CD4-positive, alpha-beta T cell treated with Interleukin-10 for 1 hour (primary cell): ENCODE measurements around the gene ABCC3.
A peak's percentile ranks its signal among the peaks of the same experiment; 100 is the strongest.
"Not testable (repeated sequence)": the region's sequence is repeated elsewhere in the genome, so short reads cannot be mapped to it uniquely, and the experiment has no call there.

ENCODE experiments used
- DNase-seq: peaks from one replicate; pipeline ENCODE4 v3.0.0-alpha.2; 2020

Gene ABCC3

DNA sequence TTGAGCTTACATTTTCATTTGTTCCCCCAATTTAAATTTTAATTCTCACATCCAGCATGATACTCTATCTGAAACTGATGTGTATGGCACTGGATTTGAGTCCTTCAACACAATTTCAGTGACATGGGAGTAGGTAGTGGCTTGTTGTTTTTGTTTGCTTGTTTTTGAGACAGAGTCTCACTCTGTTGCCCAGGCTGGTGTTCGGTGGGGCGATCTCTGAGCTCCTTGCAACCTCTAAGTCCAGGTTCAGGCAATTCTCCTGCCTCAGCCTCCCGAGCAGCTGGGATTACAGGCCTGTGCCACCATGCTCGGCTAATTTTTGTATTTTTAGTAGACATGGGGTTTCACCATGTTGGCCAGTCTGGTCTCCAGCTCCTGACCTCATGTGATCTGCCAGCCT is 74.4 kb downstream of the ABCC3 start:
- DNase-seq, result not testable (repeated sequence)

GRCh38 chr17:50710025-50710424 is 75.3 kb downstream of the ABCC3 start:
- DNase-seq, result no peak

- DNase-seq, result no peak
Observed at GRCh38 chr17:50710650-50711049, 76.0 kb downstream of the ABCC3 start.

GRCh38 chr17:50712641-50713040 is 78.0 kb downstream of the ABCC3 start:
- DNase-seq, result no peak

GRCh38 chr17:50715471-50715870 is 80.8 kb downstream of the ABCC3 start:
- DNase-seq, result no peak

DNA sequence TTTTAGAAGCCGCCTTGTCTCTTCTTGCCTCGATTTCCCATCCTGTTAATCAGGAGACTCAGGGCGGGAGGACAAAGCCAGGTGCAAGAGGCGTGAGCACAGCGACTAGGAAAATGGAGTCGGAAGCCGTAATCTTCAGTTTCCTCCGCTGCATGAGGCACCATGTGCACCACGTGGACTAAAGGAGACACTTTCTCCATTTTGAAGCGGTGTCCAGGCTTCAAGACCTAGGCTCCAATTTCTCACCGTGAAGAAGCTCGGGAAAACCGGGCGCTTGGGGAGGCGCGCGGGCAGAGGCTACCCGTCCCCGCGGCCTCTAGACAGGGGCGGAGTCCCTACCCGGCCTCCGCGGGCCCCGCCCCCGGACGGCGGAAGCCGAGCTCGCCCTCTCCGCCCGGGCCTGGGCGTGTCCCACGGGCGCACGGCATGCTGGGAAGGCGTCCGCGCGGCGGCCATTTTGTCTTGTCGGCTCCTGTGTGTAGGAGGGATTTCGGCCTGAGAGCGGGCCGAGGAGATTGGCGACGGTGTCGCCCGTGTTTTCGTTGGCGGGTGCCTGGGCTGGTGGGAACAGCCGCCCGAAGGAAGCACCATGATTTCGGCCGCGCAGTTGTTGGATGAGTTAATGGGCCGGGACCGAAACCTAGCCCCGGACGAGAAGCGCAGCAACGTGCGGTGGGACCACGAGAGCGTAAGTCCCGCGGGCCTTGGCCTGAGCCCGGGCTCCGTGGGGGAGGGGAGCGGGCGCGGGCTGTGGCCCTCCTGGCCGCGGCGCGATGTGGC is 84.7 kb downstream of the ABCC3 start, which contains the start of gene LUC7L3:
TSS of gene LUC7L3 (plus strand) at position 460 of the 780 bp plus-strand sequence. CDS start at position 590, 130 bp downstream.
- peak; percentile 93 for DNase-seq

DNA sequence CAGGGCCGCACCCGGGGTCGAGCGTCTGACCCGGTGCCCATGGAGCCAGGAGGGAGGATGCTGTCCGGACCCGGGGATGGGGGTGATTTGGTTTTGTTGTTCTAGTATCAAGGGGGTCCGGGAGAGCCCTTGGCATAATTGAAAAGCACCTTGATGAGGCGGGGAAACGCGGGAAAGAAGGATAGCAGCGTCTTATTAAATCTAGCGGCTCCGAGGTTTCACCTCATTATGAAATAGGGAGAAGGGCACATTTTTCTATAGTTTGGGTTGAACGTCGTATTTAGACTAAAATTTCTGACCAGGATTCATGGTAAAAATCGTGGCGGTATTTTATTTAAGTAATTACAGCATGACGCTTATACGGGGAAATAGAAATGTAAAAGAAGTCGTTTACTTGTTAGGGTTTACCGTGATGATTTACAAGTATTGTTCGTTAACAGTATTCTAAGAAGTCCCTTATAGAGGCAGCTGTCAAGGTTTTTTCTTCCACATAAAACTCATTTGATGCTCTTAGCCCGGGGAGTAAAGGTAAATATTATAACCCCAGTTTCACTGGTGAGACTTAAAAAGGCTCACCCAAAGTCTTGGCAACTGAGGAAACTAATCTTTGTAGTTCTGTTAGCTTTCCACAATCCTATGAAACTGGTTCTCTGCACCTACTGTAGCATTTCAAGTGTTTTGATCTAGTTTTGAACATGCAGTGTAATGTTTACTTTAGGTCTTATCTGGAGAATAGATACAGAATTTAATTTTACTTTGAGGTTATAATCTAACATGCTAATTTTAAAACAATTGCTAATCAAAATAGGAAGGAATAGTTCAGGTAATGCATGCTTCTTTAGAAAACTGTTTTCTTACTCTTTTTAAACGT is 85.5 kb downstream of the ABCC3 start:
- no peak for DNase-seq

GRCh38 chr17:50721194-50722010 is 86.7 kb downstream of the ABCC3 start:
- DNase-seq, result peak; percentile 40

- DNase-seq, result no peak
Observed at GRCh38 chr17:50722746-50723145, 88.1 kb downstream of the ABCC3 start.

DNA sequence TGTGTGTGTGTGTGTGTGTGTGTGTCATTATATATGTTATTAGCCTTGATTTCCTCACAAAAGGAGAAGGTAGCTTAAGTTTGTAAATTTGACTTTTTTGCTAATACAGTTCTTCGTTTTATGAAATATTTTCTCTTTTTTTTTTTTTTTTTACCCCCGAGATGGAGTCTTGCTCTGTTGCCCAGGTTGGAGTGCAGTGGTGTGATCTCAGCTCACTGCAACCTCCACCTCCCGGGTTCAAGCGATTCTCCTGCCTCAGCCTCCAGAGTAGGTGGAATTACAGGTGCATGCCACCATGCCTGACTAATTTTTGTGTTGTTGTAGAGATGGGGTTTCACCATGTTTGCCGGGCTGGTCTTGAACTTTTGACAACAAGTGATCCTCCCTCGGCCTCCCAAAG is 89.9 kb downstream of the ABCC3 start:
- DNase-seq, result not testable (repeated sequence)

- no peak for DNase-seq
Observed at GRCh38 chr17:50725769-50726655, 91.3 kb downstream of the ABCC3 start.

DNA sequence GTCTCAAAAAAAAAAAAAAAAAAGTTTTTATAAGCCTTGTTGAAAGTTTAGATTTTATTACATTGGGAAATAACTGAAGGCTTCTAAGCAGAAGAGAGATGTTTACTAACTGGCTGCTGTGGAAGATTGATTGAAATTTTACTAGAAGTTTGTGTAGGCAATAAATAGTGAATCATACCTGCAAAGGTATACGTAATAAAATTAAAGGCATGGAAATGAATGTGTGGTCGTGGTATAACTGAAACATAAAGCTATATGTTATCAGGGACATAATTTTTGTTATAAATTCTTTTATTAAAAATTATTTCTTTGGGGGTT is 93.4 kb downstream of the ABCC3 start:
- DNase-seq, result no peak

GRCh38 chr17:50728881-50729765 is 94.4 kb downstream of the ABCC3 start:
- no peak for DNase-seq

DNA sequence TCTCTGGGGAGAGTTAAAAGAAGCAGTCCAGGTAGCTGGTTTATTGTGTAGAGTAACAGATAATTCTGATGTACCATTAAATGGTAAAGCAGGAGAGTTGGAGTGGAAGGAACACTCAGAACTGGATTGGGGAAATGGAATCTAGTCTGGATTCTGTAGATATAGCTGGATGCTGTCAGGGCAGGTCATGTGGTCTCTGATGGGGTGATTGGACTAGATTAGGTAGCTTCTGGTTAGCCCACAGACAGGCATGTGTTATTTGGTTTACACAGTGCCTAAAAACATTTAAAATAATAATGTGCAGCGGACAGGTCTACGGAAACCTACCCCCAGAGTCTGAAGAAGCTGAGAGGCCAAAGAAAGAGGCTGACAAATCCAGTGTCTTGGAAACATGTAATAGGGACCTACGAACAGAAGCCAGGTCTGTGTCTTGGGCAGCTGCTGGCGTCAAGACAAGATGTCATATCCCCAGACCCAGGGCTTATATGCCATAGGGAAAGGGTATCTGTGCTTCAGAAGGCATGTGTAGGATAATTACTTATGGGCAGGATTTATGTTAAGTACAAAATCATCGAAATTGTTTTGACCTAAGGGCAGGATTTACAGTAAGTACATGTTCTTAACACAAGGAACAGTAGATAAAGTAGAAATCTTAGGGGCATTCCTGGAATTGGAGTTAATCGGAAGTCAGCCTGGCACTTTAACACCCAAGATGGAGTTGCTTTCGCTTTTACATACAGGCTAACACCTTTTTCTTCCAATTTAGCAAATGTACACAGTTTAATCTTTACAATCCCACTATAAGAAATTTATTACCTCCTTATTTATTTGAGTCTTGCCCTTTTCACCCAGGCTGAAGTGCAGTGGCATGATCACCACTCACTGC is 97.1 kb downstream of the ABCC3 start:
- no peak for DNase-seq

GRCh38 chr17:50735287-50735686 is 100.6 kb downstream of the ABCC3 start:
- DNase-seq, result no peak

DNA sequence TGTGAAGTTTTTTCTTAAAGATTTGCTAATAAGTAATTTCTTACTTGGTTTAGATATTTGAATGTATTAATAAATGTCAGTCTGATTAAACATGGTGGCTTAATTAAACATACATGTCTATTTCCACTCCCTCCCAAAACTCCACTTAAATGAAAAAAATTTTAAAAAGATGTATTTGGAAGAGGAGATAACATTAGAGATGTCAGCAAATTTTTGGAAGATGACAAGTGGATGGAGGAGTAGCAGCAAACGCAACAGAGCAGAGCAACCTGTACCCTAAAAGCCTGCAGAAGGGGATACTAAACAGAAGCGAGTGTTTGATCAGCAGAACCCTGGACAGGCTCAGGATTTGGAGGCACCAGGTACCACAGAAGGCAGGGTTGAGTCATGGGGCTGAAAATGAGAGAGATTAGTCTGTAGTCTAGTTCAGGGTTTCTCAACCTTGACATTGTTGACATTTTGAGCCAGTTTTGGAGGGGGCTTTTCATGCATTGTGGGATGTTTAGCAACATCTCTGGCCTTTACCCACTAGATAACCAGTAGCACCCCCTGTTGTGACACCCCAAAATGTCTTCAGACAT is 102.5 kb downstream of the ABCC3 start:
- DNase-seq, result no peak

GRCh38 chr17:50739098-50739497 is 104.4 kb downstream of the ABCC3 start:
- DNase-seq, result no peak
